Upper lobe of right lung (tissue), 1 donor: Measurements from ENCODE around the gene DMRT1. TPM values are rescaled to one million over a fixed set of nuclear protein-coding genes. Genes with fewer than 3 reads are reported as not detected.
A peak's percentile ranks its signal among the peaks of the same experiment; 100 is the strongest.

ENCODE experiments used
- ATAC-seq: fragments of 200-7000 bp; cut with Tn5 transposase; one replicate; pipeline ENCODE4 v1.9.1; 2020; ENCODE audit warnings: mild to moderate bottlenecking, moderate library complexity
- DNase-seq: peaks from one replicate; pipeline ENCODE4 v3.0.0-alpha.2; 2020
- H3K27ac ChIP-seq: fragments of 200-600 bp; one replicate; pipeline ENCODE4 v1.8.0; 2022
- H3K27me3 ChIP-seq: fragments of 200-600 bp; one replicate; pipeline ENCODE4 v1.8.0; 2022; ENCODE audit warnings: mild to moderate bottlenecking
- H3K36me3 ChIP-seq: fragments of 200-600 bp; one replicate; pipeline ENCODE4 v1.8.0; 2022
- H3K4me1 ChIP-seq: fragments of 200-600 bp; one replicate; pipeline ENCODE4 v1.8.0; 2022
- H3K4me3 ChIP-seq: fragments of 200-600 bp; one replicate; pipeline ENCODE4 v1.8.0; 2022; ENCODE audit warnings: mild to moderate bottlenecking
- H3K9me3 ChIP-seq: fragments of 200-600 bp; one replicate; pipeline ENCODE4 v1.8.0; 2022
- intact Hi-C: fragments of 100-400 bp; cut with DNase I; formaldehyde crosslinking; loops from one replicate; pipeline ENCODE4 v1.11.0; 2022
- total RNA-seq: library from RNA; stranded (reverse); fragmentation: NEBNext Ultra II Directional; extraction: Animal tissue kit (Norgen Biotek cat#: 25700); gene quantifications from one replicate; pipeline ENCODE4 v1.2.1, GENCODE V29; 2021
- TF ChIP-seq, protein P1 (sequence below): fragments of 200-600 bp; IDR thresholded peaks from one replicate; pipeline ENCODE4 v1.8.0; 2022; ENCODE audit warnings: antibody characterized with exemption
- donor health status: DM: no; HTN: yes; CAD: no; lungs with severe emphysema.

Gene DMRT1
- total RNA-seq, 1 donor from 2014 or later = not detected

DNA sequence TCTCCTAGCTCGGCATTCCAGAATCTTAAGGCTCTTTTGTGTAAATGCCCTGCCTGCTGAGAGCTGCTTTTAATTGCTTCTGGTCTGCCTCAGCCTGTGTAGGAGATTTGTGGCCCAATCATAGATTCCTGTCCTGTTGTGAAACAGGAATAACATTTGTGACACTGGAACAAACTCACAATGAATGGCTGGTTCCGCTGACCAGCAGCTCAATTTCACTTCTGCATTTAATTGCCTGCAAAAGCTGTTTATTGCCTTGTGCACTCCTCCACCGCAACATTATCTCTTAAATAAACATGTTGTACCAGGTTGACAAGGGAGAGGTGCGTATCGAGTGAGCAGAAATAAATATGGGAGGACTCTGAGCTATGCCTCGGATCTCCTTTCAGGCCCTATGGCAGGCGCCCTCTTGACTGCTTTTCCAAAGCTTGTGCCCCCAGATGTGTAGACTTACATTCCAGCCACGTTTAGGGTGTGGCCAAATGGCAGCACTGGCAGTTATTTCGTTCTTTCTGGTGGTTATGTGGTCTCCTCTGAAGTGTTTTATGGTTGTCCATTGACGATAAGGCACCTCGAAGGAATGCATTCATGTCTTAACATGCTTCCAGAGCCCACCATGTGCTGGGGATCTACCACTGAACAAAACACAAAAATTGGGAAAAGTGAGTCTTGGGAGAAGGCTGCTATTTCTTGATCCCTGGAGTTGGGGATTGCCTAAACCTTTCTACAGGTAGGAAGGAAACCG lies 58.1 kb downstream of the DMRT1 start:
- no peak for DNase-seq
- intact Hi-C loops = no loop called here
- peak; percentile 88 for ATAC-seq
- Histone ChIP-seq H3K27me3 (peaks cover 20% of the 10 kb centered on the region), H3K9me3 (no peaks in the 10 kb centered on the region), H3K4me3 (no peak overlapping the region), H3K4me1 (no peaks in the 10 kb centered on the region), H3K36me3 (no peaks in the 10 kb centered on the region), H3K27ac (no peak overlapping the region)
- TF ChIP-seq, protein P1, sequence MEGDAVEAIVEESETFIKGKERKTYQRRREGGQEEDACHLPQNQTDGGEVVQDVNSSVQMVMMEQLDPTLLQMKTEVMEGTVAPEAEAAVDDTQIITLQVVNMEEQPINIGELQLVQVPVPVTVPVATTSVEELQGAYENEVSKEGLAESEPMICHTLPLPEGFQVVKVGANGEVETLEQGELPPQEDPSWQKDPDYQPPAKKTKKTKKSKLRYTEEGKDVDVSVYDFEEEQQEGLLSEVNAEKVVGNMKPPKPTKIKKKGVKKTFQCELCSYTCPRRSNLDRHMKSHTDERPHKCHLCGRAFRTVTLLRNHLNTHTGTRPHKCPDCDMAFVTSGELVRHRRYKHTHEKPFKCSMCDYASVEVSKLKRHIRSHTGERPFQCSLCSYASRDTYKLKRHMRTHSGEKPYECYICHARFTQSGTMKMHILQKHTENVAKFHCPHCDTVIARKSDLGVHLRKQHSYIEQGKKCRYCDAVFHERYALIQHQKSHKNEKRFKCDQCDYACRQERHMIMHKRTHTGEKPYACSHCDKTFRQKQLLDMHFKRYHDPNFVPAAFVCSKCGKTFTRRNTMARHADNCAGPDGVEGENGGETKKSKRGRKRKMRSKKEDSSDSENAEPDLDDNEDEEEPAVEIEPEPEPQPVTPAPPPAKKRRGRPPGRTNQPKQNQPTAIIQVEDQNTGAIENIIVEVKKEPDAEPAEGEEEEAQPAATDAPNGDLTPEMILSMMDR = no peak

DNA sequence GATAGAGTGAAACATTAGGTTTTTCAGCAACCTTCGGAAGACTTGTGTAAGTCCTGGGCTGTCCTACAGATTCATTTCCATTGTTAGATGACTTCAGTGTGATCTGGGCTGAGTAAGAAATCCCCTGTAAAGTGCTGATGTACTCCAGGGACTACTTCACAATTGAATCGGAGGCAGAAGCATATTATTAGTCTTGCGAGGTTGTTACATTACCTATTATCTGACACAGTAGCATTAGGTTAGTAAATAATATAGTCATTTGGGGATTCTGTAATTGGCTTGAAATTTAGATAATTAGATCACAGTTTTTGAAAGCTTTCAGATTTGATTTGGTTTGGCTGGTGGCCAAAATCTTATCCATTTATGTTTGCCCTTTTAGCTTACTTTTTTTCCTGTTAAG lies 62.4 kb downstream of the DMRT1 start:
- Histone ChIP-seq H3K36me3 (no peaks in the 10 kb centered on the region), H3K4me3 (no peak overlapping the region), H3K27ac (no peak overlapping the region), H3K9me3 (no peaks in the 10 kb centered on the region), H3K4me1 (no peaks in the 10 kb centered on the region), H3K27me3 (peaks cover 53% of the 10 kb centered on the region)
- no peak for DNase-seq
- intact Hi-C loops = no loop called here
- TF ChIP-seq, protein P1 = no peak
- no peak for ATAC-seq

DNA sequence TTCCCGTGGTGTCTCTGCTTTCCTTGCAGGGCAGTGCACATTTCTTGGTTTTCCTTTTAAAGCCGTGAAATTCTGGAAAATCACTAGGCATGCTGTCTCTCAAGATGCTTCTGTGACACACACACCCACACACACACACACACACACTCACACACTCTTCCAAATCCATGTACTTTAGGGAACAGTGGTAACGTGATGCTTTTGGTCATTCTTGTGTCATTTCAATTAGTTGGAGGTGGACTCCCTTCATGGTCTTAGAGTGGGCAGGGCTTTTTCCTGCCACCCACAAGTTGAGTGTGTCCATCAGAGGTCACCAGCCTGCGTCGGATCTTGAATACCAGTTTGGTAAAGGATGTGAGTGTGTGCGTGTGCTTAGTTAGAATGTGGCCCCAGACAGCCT lies 64.4 kb downstream of the DMRT1 start:
- no peaks in the 10 kb centered on the region for H3K9me3 ChIP-seq
- H3K4me1 ChIP-seq = no peaks in the 10 kb centered on the region
- TF ChIP-seq, protein P1 = no peak
- H3K27me3 ChIP-seq = peaks cover 67% of the 10 kb centered on the region
- no peak overlapping the region for H3K27ac ChIP-seq
- DNase-seq = no peak
- no peak for ATAC-seq
- H3K36me3 ChIP-seq = no peaks in the 10 kb centered on the region
- intact Hi-C loops = no loop called here
- H3K4me3 ChIP-seq = no peak overlapping the region

DNA sequence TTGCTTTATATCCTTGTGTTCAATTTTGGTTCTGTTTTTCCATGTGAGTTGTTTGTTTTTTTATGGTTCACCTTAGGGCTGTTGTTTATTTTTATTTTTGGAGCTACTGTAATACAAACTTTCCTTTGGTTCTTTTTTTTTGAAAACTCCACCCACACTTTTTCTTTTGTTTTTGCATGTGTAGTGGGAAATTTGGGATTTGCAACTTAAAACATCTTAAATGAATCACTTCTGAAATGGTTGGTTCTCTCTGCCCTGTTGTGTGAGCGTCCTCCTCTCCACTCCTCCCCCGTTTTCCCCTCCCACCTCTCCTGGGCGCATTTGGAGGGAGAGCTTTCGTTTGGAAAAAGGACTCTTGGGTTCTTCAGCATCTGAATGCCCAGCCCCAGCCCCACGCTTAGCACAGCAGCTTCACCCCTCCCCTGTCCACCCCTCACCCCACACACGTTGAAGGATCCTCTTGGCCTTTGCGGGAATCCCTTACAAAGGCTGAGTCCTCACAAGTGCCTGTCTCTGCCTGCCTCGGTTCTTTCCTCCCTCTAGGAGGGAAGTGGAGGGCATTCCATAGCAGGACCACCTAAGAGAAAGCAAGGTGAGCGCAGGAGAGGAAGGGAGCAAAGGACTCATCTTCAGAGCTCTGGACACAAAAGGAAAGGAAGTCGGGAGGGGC lies 67.2 kb downstream of the DMRT1 start:
- Histone ChIP-seq H3K4me3 (no peak overlapping the region), H3K9me3 (no peaks in the 10 kb centered on the region), H3K27ac (no peak overlapping the region), H3K27me3 (peaks cover 71% of the 10 kb centered on the region), H3K4me1 (no peaks in the 10 kb centered on the region), H3K36me3 (no peaks in the 10 kb centered on the region)
- ATAC-seq (no peak), DNase-seq (no peak)
- intact Hi-C loops = no loop called here
- TF ChIP-seq, protein P1 = no peak

DNA sequence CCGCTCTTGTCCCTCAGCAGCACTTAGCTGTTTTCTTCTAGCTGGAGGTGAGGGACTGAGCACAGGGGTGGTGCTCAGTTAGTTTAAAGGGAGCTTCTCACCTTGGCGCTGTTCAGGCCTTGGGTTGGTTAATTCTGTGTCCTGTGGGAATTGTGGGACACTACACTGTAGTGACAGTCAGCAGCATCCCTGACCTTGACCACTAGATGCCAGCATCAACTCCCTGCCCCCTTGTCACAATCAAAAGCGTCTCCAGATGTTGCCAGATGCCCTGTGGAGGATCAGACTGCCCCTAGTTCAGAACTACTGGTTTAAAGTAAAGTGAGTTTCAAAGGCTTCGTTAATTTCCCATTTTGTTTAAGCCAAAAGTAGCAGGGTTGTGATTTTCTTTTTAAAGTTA lies 69.5 kb downstream of the DMRT1 start:
- Histone ChIP-seq H3K9me3 (no peaks in the 10 kb centered on the region), H3K27ac (no peak overlapping the region), H3K36me3 (no peaks in the 10 kb centered on the region), H3K4me1 (no peaks in the 10 kb centered on the region), H3K27me3 (peaks cover 57% of the 10 kb centered on the region), H3K4me3 (no peak overlapping the region)
- intact Hi-C loops = no loop called here
- DNase-seq = no peak
- no peak for ATAC-seq
- TF ChIP-seq, protein P1 = no peak
